Mesenchymal stem cell (in vitro differentiated cells and primary cell): Measurements from ENCODE around the gene ACOT11.
A peak's percentile ranks its signal among the peaks of the same experiment; 100 is the strongest.

Experiments used
- DNase-seq: peaks from one replicate; pipeline ENCODE4 v3.0.0-alpha.2; 2013
- H2AFZ ChIP-seq: one replicate; pipeline ENCODE4 v1.6.1; 2013; ENCODE audit warnings: low read depth, mild to moderate bottlenecking, control low read depth, inconsistent platforms, low read length, moderate library complexity
- H2AK5ac ChIP-seq: 2 replicates; pipeline ENCODE4 v1.6.1; 2013; ENCODE audit warnings: low read length, moderate library complexity, mild to moderate bottlenecking, inconsistent platforms; ENCODE audit not compliant: severe bottlenecking
- H2BK120ac ChIP-seq: one replicate; pipeline ENCODE4 v1.6.1; 2013; ENCODE audit warnings: low read depth, mild to moderate bottlenecking, inconsistent platforms, low read length, moderate library complexity
- H2BK12ac ChIP-seq, 2 experiments: one replicate each; pipeline ENCODE4 v1.6.1; 2013; ENCODE audit warnings: inconsistent platforms in 2 of 2, low read length in 2 of 2, mild to moderate bottlenecking in 2 of 2, moderate library complexity in 2 of 2, control low read depth in 1 of 2
- H2BK15ac ChIP-seq: one replicate; pipeline ENCODE4 v1.6.1; 2013; ENCODE audit warnings: mild to moderate bottlenecking, low read depth, inconsistent platforms; ENCODE audit not compliant: poor library complexity, severe bottlenecking
- H2BK5ac ChIP-seq: 2 replicates; pipeline ENCODE4 v1.6.1; 2013; ENCODE audit warnings: low read depth, mild to moderate bottlenecking, low read length, control low read depth, inconsistent platforms; ENCODE audit not compliant: poor library complexity, severe bottlenecking
- H3K14ac ChIP-seq, 2 experiments: one replicate each; pipeline ENCODE4 v1.6.1; 2013; ENCODE audit warnings: inconsistent platforms in 2 of 2, low read length in 2 of 2, control low read depth in 1 of 2, mild to moderate bottlenecking in 1 of 2, moderate library complexity in 1 of 2
- H3K18ac ChIP-seq, 2 experiments: one replicate each; pipeline ENCODE4 v1.6.1; 2013; ENCODE audit warnings: inconsistent platforms in 2 of 2, low read length in 2 of 2, control low read depth in 1 of 2, low read depth in 1 of 2, mild to moderate bottlenecking in 1 of 2
- H3K23ac ChIP-seq, 2 experiments: one replicate each; pipeline ENCODE4 v1.6.1; 2013; ENCODE audit warnings: inconsistent platforms in 2 of 2, low read length in 2 of 2, mild to moderate bottlenecking in 2 of 2, moderate library complexity in 2 of 2, control low read depth in 1 of 2
- H3K27ac ChIP-seq: 2 replicates; pipeline ENCODE4 v1.5.1; 2013; ENCODE audit warnings: mild to moderate bottlenecking, moderate library complexity, low read length, control low read depth, inconsistent platforms; ENCODE audit not compliant: poor library complexity, severe bottlenecking
- H3K27me3 ChIP-seq, 2 experiments: 2 replicates each; pipeline versions ENCODE4 v1.6.1 to v1.7.0; 2013; ENCODE audit warnings: low read length in 2 of 2, mild to moderate bottlenecking in 2 of 2, moderate library complexity in 2 of 2, control low read depth in 1 of 2, inconsistent platforms in 1 of 2; ENCODE audit not compliant: control insufficient read depth in 1 of 2, insufficient read depth in 1 of 2
- H3K36me3 ChIP-seq, 2 experiments: 2 replicates each; pipeline versions ENCODE4 v1.6.1 to v1.7.0; 2013; ENCODE audit warnings: low read length in 2 of 2, control low read depth in 1 of 2, inconsistent platforms in 1 of 2, low read depth in 1 of 2, mild to moderate bottlenecking in 1 of 2; ENCODE audit not compliant: insufficient read depth in 2 of 2, control insufficient read depth in 1 of 2
- H3K4ac ChIP-seq, 2 experiments: one replicate each; pipeline ENCODE4 v1.6.1; 2013; ENCODE audit warnings: inconsistent platforms in 2 of 2, low read length in 2 of 2, mild to moderate bottlenecking in 2 of 2, moderate library complexity in 2 of 2, control low read depth in 1 of 2, low read depth in 1 of 2
- H3K4me1 ChIP-seq: 2 replicates; pipeline ENCODE4 v1.6.1; 2013; ENCODE audit warnings: low read depth, low read length, control low read depth; ENCODE audit not compliant: control insufficient read depth, insufficient read depth
- H3K4me2 ChIP-seq: 2 replicates; pipeline ENCODE4 v1.6.1; 2013; ENCODE audit warnings: low read length, mild to moderate bottlenecking, inconsistent platforms; ENCODE audit not compliant: poor library complexity, severe bottlenecking
- H3K4me3 ChIP-seq, 2 experiments: 2 replicates each; pipeline versions ENCODE4 v1.5.1 to v1.7.0; 2013; ENCODE audit warnings: low read length in 2 of 2, mild to moderate bottlenecking in 2 of 2, control low read depth in 1 of 2, low read depth in 1 of 2; ENCODE audit not compliant: insufficient read depth in 1 of 2
- H3K79me1 ChIP-seq: replicated peaks from 2 replicates; pipeline ENCODE4 v1.6.1; 2013; ENCODE audit warnings: mild to moderate bottlenecking, control low read depth, low read length, inconsistent platforms; ENCODE audit not compliant: poor library complexity, severe bottlenecking
- H3K9ac ChIP-seq: 2 replicates; pipeline ENCODE4 v1.7.0; 2013; ENCODE audit warnings: mild to moderate bottlenecking, low read length, moderate library complexity
- H3K9me3 ChIP-seq: 2 replicates; pipeline ENCODE4 v1.7.0; 2013; ENCODE audit warnings: mild to moderate bottlenecking, low read length; ENCODE audit not compliant: control insufficient read depth
- H4K8ac ChIP-seq: one replicate; pipeline ENCODE4 v1.6.1; 2013; ENCODE audit warnings: inconsistent platforms, mild to moderate bottlenecking, low read length, moderate library complexity
- H4K91ac ChIP-seq: one replicate; pipeline ENCODE4 v1.6.1; 2013; ENCODE audit warnings: mild to moderate bottlenecking, low read length, inconsistent platforms
- WGBS: methylation state at CpG from one replicate; pipeline ENCODE4 v1.1.7; 2013; ENCODE audit warnings: mixed read lengths; 5-methylcytosine and 5-hydroxymethylcytosine counted together

ACOT11 gene

GRCh38 chr1:54569339-54569738 is 21.3 kb downstream of the ACOT11 start:
- WGBS = 44% methylated on average over 4 of the region's 4 CpGs
- peak overlapping the region; percentile 43 to 55 for H2BK12ac ChIP-seq
- H3K9me3 ChIP-seq = no peaks in the 10 kb centered on the region
- peak overlapping the region; percentile 13 to 41 for H3K4ac ChIP-seq
- no peak overlapping the region for H2BK120ac ChIP-seq
- no peak overlapping the region for H2BK5ac ChIP-seq
- peak overlapping the region in 1 of 2 experiments; percentile 87 for H3K18ac ChIP-seq
- peak overlapping the region; percentile 87 for H4K91ac ChIP-seq
- H3K27ac ChIP-seq = peak overlapping the region; percentile 38
- H3K14ac ChIP-seq = peak overlapping the region in 1 of 2 experiments; percentile 9
- peak overlapping the region in 1 of 2 experiments; percentile 15 for H3K4me3 ChIP-seq
- H2BK15ac ChIP-seq = peak overlapping the region; percentile 13
- H3K36me3 ChIP-seq = no peaks in the 10 kb centered on the region
- no peak overlapping the region for H3K23ac ChIP-seq
- no peaks in the 10 kb centered on the region for H3K79me1 ChIP-seq
- peak overlapping the region; percentile 49 for H2AK5ac ChIP-seq
- H3K27me3 ChIP-seq = peaks cover 0 to 13% of the 10 kb centered on the region in 2 experiments
- peaks cover 21% of the 10 kb centered on the region for H3K4me1 ChIP-seq
- H3K4me2 ChIP-seq = no peak overlapping the region
- H4K8ac ChIP-seq = peak overlapping the region; percentile 93
- no peak overlapping the region for H3K9ac ChIP-seq
- peak; percentile 46 for DNase-seq
- no peak overlapping the region for H2AFZ ChIP-seq

DNA sequence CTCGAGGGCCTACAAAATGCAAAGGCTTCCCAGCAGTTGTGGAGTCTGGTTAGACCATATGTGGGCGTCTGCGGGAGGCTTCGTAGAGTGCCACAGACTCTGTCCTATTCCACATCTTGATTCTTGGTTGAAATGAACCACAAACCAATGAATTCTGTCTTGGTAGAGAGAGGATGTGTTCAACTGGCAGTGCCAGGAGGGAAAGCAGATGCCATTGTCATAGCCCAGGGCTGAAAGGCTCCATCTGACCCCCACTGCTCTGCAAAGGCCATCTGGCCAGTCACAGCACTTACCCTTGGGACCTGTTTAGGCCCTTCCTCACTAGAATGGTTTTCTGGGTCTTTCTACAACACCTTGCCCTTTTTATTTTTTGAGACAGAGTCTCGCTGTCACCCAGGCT is 22.1 kb downstream of the ACOT11 start:
- Histone ChIP-seq H3K4me2 (no peak overlapping the region), H3K14ac (no peak overlapping the region), H3K18ac (peak overlapping the region in 1 of 2 experiments; percentile 10), H3K9me3 (no peaks in the 10 kb centered on the region), H2AFZ (no peak overlapping the region), H3K9ac (no peak overlapping the region), H3K4me1 (peaks cover 21% of the 10 kb centered on the region), H2BK12ac (peak overlapping the region in 1 of 2 experiments; percentile 63), H4K91ac (peak overlapping the region; percentile 62), H2BK5ac (no peak overlapping the region), H3K36me3 (no peaks in the 10 kb centered on the region), H4K8ac (peak overlapping the region; percentile 30), H2AK5ac (no peak overlapping the region), H3K79me1 (no peaks in the 10 kb centered on the region), H3K4ac (no peak overlapping the region), H2BK120ac (no peak overlapping the region), H3K27me3 (peaks cover 0 to 7% of the 10 kb centered on the region in 2 experiments), H3K27ac (no peak overlapping the region), H2BK15ac (no peak overlapping the region), H3K4me3 (no peak overlapping the region), H3K23ac (no peak overlapping the region)
- DNase-seq = no peak
- 97% methylated on average over 3 of the region's 5 CpGs for WGBS

- no peak overlapping the region for H2BK15ac ChIP-seq
- no peak overlapping the region for H3K23ac ChIP-seq
- H3K4me3 ChIP-seq = no peak overlapping the region
- peak overlapping the region; percentile 4 for H4K8ac ChIP-seq
- H3K9ac ChIP-seq = no peak overlapping the region
- no peaks in the 10 kb centered on the region for H3K36me3 ChIP-seq
- peak overlapping the region; percentile 23 for H4K91ac ChIP-seq
- peak overlapping the region in 1 of 2 experiments; percentile 67 for H3K18ac ChIP-seq
- no peak overlapping the region for H2BK5ac ChIP-seq
- no peak overlapping the region for H2BK120ac ChIP-seq
- H3K79me1 ChIP-seq = no peaks in the 10 kb centered on the region
- no peak overlapping the region for H2AK5ac ChIP-seq
- no peak overlapping the region for H2AFZ ChIP-seq
- no peak overlapping the region for H3K27ac ChIP-seq
- peaks cover 21% of the 10 kb centered on the region for H3K4me1 ChIP-seq
- no peak overlapping the region for H3K4me2 ChIP-seq
- no peaks in the 10 kb centered on the region for H3K9me3 ChIP-seq
- no peak overlapping the region for H3K14ac ChIP-seq
- H2BK12ac ChIP-seq = no peak overlapping the region
- 84% methylated on average over 3 of the region's 3 CpGs for WGBS
- DNase-seq = no peak
- H3K27me3 ChIP-seq = peaks cover 0 to 3% of the 10 kb centered on the region in 2 experiments
- H3K4ac ChIP-seq = no peak overlapping the region
Measured at GRCh38 chr1:54571326-54571725, 23.3 kb downstream of the ACOT11 start.

DNA sequence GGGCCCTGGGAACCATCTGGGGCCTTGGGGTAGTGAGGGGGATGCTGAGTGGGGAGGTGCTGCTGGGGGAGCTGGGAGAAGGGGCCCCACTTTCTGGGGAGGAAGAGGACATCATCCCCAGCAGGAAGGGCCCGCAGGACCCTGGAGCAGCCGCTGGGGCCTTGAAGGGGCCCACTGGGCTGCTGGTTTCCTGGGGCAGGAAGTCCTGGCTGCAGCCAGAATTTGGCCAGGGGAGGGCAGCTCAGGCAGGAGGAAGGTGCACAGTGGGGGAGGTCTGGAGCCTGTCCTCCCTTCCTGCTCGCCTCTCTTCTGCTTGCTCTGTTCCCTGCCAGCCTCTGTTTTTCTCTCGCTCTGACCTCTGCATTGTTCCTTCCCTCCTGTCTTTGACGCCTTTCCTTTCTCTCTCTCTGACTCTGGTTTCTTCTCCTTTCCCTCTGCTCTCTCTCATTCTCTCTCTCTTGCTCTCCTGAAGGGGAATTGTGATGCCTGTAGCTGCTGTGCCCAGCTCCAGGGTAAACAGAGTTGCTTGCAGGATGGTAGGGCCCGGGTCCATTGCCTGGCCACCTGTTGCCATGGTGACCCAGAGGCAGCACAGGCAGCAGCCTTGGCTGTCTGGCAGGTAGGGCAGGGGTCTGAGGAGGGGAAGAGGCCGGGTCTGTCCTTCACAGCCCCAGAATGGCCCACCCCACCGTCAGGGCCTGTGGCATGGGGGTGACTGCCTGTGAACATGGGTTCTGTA is 23.9 kb downstream of the ACOT11 start:
- 32% methylated on average over 8 of the region's 8 CpGs for WGBS
- H2BK5ac ChIP-seq = no peak overlapping the region

More for the DNA sequence above, 23.9 kb downstream of the ACOT11 start:
- H4K91ac ChIP-seq = no peak overlapping the region
- peak overlapping the region in 1 of 2 experiments; percentile 61 for H3K14ac ChIP-seq
- H2AK5ac ChIP-seq = no peak overlapping the region
- H2BK120ac ChIP-seq = no peak overlapping the region
- peaks cover 0 to 3% of the 10 kb centered on the region in 2 experiments for H3K27me3 ChIP-seq
- H2BK15ac ChIP-seq = no peak overlapping the region
- H3K4ac ChIP-seq = peak overlapping the region in 1 of 2 experiments; percentile 17
- H2AFZ ChIP-seq = peak overlapping the region; percentile 49
- no peak overlapping the region for H3K23ac ChIP-seq
- H3K18ac ChIP-seq = peak overlapping the region; percentile 40 to 67
- no peaks in the 10 kb centered on the region for H3K79me1 ChIP-seq
- peaks cover 21% of the 10 kb centered on the region for H3K4me1 ChIP-seq
- no peaks in the 10 kb centered on the region for H3K9me3 ChIP-seq
- no peak overlapping the region for H3K9ac ChIP-seq
- no peak overlapping the region for H3K4me2 ChIP-seq
- H3K36me3 ChIP-seq = no peaks in the 10 kb centered on the region
- H2BK12ac ChIP-seq = peak overlapping the region in 1 of 2 experiments; percentile 81
- H4K8ac ChIP-seq = peak overlapping the region; percentile 66
- no peak overlapping the region for H3K4me3 ChIP-seq
- no peak for DNase-seq
- H3K27ac ChIP-seq = no peak overlapping the region
